Left colon (tissue), 2 donors: ENCODE data around the gene CCNH. TPM values are rescaled to one million over a fixed set of nuclear protein-coding genes. Genes with fewer than 3 reads are reported as not detected.

Source experiments
- ATAC-seq: fragments of 200-7000 bp; cut with Tn5 transposase; one replicate; pipeline ENCODE4 v1.9.1; 2020; ENCODE audit warnings: mild to moderate bottlenecking, moderate library complexity
- DNase-seq, 2 donors: peaks; one replicate each; pipeline ENCODE4 v3.0.0-alpha.2; 2020
- intact Hi-C, 2 donors: fragments of 100-400 bp; cut with DNase I in 1 of 2; cut with micrococcal nuclease in 1 of 2; formaldehyde crosslinking; loops; one replicate each; pipeline versions ENCODE4 v1.11.2 to v1.14.0; 2022; cut with DNase I, micrococcal nuclease
- total RNA-seq, 2 donors: library from RNA; stranded (reverse); fragmentation: NEBNext Ultra II Directional; extraction: Animal tissue kit (Norgen Biotek cat#: 25700); gene quantifications; one replicate each; pipeline ENCODE4 v1.2.1, GENCODE V29; 2021
- donor health status: DM: no; HTN: no; CAD: no.
- donor health status: DM: yes; HTN: yes; CAD: no.

Gene CCNH
- total RNA-seq, 2 donors from 2014 or later = 40.0 to 47.1 TPM

DNA sequence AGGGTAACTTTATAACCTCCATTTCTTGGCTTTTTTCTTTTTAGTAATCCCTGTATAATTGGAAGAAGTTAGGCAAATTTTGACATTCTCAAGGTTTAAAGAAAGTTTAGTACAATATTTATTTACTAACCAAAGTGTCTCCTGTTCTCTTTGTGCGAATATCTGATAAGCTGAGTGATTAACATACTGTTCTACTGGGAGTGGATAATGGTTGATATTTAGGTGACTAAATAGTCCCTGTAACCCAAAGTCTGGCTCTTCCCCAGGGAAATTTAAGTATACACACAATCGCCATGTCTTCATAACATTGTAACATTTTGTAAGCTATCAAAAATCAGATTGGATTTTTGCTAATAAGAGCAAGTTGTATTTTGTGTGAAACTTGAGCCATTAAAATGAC, 40.0 kb downstream of the CCNH start:
- DNase-seq = no peak
- ATAC-seq = no peak
- intact Hi-C loops = no loop called here

DNA sequence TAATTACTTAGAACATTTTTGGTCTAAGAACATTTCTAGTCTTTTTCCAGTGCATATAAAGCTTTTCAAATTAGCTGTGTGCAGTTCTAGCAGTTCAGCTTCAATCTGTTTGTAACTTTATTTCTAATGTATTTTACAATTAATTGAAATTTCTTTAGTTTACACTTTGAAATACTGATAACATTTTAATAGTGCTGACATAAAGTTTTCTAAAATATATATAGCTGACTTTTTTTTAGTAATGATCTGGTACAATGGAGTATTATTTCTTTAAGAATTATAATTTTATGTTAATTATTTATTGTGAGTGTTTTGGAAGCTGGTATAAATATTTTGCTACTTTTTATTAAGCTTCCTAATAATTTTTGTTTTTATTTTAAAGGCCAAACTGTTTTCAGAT, 43.3 kb downstream of the CCNH start:
- ATAC-seq (no peak), DNase-seq (no peak)
- intact Hi-C loops = no loop called here

DNA sequence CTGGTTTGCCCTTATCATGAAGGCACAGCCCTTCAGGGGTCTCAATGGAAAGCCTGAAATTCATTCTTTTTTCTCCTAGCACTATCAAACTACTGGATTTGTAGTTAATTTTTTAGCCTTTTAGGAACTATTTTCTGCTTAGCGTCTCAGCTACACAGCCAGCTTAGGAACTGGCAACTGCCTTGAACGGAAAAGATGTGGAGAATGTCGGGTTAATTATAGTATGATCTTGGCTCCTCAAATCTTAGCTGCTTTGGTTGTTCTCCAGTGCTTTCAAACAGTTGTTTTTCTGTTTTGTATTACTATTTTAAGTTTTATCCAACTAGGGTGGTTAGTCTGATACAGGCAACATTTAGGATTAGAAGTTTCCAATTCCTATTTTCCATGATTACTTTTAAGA, 44.1 kb downstream of the CCNH start:
- intact Hi-C loops = no loop called here
- ATAC-seq = no peak

DNA sequence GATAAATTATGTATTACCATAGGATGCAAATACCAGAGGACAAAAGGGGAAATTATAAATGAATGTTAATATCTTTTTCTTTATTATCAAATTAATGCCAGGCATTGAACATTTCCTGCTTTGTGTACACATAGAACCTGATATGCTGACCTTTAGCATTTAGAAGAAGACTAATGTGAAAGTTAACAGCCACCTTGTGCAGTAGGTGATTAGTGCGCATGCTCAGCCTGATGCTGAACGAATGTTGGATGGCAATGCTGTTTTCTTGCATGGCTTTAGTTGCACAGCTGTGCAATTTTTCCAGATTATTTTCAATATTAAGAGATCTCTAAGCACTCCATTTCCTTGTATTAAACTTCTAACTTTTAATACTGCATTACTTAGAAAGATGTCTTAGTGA, 45.5 kb downstream of the CCNH start:
- intact Hi-C loops = no loop called here
- DNase-seq (no peak), ATAC-seq (no peak)

More for the DNA sequence above, 44.1 kb downstream of the CCNH start:
- no peak for DNase-seq

DNA sequence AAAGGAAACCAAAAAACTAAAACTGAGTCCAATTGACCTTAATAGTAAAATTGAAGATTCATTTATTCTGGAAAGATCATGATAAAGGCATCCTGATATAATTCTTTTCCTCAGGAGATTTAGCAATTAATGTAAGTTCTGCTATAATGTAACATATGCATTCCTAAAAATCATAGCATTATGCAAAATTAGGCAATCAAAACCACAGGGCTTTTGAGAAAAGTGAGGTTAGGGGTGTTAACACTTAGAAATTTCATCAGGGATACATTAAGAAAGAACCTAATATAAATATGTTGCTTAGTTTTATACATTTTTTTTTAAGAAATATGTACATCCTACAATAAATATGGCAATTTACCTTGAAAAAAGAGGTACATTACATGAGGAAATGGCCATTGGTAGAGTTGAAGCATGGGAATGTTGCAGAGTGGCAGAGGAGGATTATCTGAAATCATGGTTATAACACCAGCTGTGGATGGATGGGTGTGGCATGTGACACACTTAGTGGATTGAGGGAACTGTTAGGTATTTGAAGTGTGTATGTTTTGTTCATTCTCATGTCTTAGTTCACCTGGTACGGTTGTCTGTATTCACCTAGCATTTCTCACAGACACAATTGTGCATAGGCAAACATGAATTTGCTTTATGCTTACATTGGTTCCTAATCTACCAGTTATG, 51.1 kb downstream of the CCNH start:
- ATAC-seq = no peak
- no peak for DNase-seq
- intact Hi-C loops = no loop called here

DNA sequence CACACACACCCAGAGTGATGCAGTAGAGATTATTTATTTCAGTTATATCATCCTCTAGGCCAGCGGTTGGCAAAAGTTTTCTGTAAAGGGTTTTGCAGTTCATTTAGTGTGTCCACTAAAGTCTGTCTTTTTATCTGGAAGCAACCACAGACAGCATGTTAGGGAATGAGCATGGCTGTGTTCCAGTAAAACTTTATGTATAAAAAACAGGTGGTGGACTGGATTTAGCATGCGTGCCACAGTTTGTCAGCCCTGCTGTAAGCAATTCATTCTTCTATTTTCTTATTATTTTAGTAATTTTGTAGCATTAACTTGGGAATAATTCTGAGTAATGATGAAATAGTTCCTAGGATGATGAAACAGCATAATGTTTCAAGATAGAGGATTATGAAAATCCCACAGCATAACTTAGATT, 51.7 kb downstream of the CCNH start:
- intact Hi-C loops = no loop called here
- ATAC-seq (no peak), DNase-seq (no peak)

DNA sequence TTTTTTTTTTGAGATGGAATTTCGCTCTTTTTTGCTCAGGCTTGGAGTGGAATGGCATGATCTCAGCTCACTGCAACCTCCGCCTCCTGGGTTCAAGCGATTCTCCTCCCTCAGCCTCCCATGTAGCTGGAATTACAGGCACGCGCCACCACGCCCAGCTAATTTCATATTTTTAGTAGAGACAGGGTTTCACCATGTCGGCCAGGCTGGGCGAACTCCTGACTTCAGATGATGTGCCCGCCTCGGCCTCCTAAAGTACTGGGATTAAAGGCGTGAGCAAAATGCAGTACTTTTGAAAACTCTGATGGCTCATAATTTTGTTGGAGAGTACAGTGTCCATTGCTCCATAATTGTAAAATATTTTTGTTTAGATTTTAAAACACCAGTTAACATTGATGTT, 52.6 kb downstream of the CCNH start:
- no peak for DNase-seq
- intact Hi-C loops = no loop called here
- no peak for ATAC-seq

DNA sequence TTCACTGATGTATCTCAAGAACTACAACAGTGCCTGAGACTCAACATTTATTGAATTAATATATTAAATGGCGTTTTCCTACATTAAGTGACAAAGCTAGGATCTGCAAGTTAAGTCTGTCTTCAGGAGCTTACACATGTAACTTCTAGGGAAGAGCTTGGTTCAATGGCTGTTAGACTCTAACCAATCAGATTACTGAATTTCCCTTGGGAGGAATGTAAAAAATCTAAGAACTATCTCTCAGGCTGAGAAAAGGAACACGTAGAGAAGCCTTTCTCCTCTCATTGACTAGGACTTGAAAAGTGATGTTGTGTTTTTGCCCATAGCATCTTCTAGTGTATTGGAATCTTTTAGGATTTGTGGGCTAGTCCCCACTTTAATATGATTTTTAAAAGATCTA, 53.6 kb downstream of the CCNH start:
- ATAC-seq (no peak), DNase-seq (no peak)
- intact Hi-C loops = no loop called here

DNA sequence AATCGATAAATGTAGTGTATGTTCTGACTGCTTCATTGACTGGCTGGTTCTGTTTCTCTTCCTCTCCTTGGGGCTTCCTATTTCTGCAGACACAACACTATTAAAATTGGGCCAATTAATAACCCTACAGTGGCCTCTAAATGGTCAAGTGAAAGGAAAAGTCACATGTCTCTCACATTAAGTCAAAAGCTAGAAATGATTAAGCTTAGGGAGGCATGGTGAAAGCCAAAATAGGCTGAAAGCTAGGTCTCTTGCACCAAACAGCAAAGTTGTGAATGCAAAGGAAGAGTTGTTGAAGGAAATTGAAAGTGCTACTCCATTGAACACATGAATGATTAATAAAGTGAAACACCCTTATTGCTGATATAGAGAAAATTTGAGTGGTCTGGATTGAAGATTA, 58.2 kb downstream of the CCNH start:
- ATAC-seq (no peak), DNase-seq (no peak)
- intact Hi-C loops = no loop called here

DNA sequence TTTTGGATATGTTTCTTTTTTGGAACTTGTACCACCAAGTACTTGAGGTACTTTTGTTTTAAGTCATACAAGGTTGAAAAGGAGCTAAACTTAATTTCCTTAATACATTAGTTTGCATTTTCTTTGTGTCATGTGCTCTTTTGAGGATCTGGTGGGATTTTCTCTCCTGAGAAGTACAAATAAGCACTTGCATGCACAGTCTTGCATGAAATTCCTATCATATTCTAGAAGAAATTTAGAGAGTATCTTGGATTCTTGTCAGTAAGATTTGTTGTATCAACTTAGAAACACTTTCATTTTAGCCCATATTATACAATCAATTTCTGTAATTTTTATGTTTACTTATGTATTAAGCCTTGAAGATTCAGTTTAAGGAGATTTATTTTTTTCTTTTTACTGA, 64.9 kb downstream of the CCNH start:
- ATAC-seq = no peak
- DNase-seq = no peak
- intact Hi-C loops = no loop called here

DNA sequence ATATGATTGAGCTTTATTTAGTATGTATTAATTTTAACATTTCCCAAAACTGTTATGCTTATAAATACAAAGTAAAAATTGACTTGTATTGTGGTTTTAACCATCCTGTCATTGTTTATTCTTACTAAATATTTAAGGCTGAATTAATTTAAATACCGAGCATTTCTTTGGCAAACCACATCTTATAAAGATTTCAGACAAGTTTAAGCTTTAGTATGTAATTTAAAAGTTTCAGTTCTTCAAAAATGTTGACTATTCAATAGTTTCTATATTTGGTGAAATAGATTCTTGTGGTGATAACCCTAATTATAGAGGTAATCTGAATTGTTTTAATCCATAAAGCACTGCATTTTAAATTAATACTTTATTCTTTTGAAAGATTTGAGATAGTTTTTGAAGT, 65.5 kb downstream of the CCNH start:
- ATAC-seq = no peak
- intact Hi-C loops = no loop called here
- no peak for DNase-seq

Other genes starting within 250 kb of the CCNH start
- gene RASA1, start 145.0 kb downstream of the CCNH start, total RNA-seq = 10 to 100 TPM; 21.9 to 27.8 TPM